Central memory CD4-positive, alpha-beta T cell (primary cell): ENCODE results near the gene CHD5.
A peak's percentile ranks its signal among the peaks of the same experiment; 100 is the strongest.

Experiments
- DNase-seq: peaks from one replicate; pipeline ENCODE4 v3.0.0; 2022

Gene CHD5

GRCh38 chr1:6130036-6130435, 50.1 kb downstream of the CHD5 start:
- no peak for DNase-seq

GRCh38 chr1:6129313-6129712, 50.8 kb downstream of the CHD5 start:
- no peak for DNase-seq

GRCh38 chr1:6128276-6129081, 51.6 kb downstream of the CHD5 start:
- DNase-seq: no peak

GRCh38 chr1:6127587-6128163, 52.4 kb downstream of the CHD5 start:
- peak; percentile 71 for DNase-seq

GRCh38 chr1:6126521-6127067, 53.5 kb downstream of the CHD5 start:
- no peak for DNase-seq

- DNase-seq: no peak
These were observed 54.1 kb downstream of the CHD5 start for GRCh38 chr1:6126028-6126427.

- DNase-seq: no peak
These were observed 54.8 kb downstream of the CHD5 start for GRCh38 chr1:6125366-6125765.

GRCh38 chr1:6124746-6125365, 55.3 kb downstream of the CHD5 start:
- no peak for DNase-seq

GRCh38 chr1:6124341-6124740, 55.8 kb downstream of the CHD5 start:
- DNase-seq: no peak

GRCh38 chr1:6123816-6124215, 56.3 kb downstream of the CHD5 start:
- DNase-seq: no peak

- DNase-seq: no peak
These were observed 57.0 kb downstream of the CHD5 start for GRCh38 chr1:6123083-6123482.

- DNase-seq: no peak
These were observed 58.3 kb downstream of the CHD5 start for GRCh38 chr1:6121651-6122370.

- no peak for DNase-seq
These were observed 59.1 kb downstream of the CHD5 start for GRCh38 chr1:6121021-6121421.

GRCh38 chr1:6118415-6118814, 61.7 kb downstream of the CHD5 start:
- no peak for DNase-seq

GRCh38 chr1:6117624-6118023, 62.5 kb downstream of the CHD5 start:
- no peak for DNase-seq

- DNase-seq: no peak
These were observed 63.1 kb downstream of the CHD5 start for GRCh38 chr1:6117064-6117463.

- DNase-seq: no peak
These were observed 64.0 kb downstream of the CHD5 start for GRCh38 chr1:6116137-6116536.

- DNase-seq: no peak
These were observed 66.4 kb downstream of the CHD5 start for GRCh38 chr1:6113745-6114144.

GRCh38 chr1:6113116-6113515, 67.0 kb downstream of the CHD5 start:
- no peak for DNase-seq

GRCh38 chr1:6112690-6113005, 67.5 kb downstream of the CHD5 start:
- no peak for DNase-seq

- DNase-seq: no peak
These were observed 68.0 kb downstream of the CHD5 start for GRCh38 chr1:6111991-6112689.

GRCh38 chr1:6111571-6111970, 68.5 kb downstream of the CHD5 start:
- no peak for DNase-seq

GRCh38 chr1:6110326-6110725, 69.8 kb downstream of the CHD5 start:
- no peak for DNase-seq
